Stomach (tissue), 9 donors: ENCODE results near the gene CNPY4. TPM values are rescaled to one million over a fixed set of nuclear protein-coding genes. Genes with fewer than 3 reads are reported as not detected.

Source experiments
- DNase-seq, 2 donors: peaks; one replicate each; pipeline versions ENCODE4 v3.0.0 to v3.0.0-alpha.2; 2013 to 2019
- H3K27ac ChIP-seq, 5 donors: fragments of 200-600 bp in 4 of 5; sonication (generic) in 4 of 5; one replicate each; pipeline ENCODE4 v1.5.1; 2013 to 2019; ENCODE audit warnings: mild to moderate bottlenecking in 1 of 5, moderate library complexity in 1 of 5
- H3K27me3 ChIP-seq, 3 donors: fragments of 200-600 bp; sonication (generic); one replicate each; pipeline ENCODE4 v1.5.1; 2017 to 2019; ENCODE audit warnings: mixed run types in 1 of 3
- H3K36me3 ChIP-seq, 4 donors: fragments of 200-600 bp; sonication (generic); 1 replicate in 3 of 4; 2 replicates in 1 of 4; pipeline ENCODE4 v1.5.1; 2016 to 2019
- H3K4me1 ChIP-seq, 4 donors: fragments of 200-600 bp; sonication (generic); one replicate each; pipeline ENCODE4 v1.5.1; 2016 to 2019
- H3K4me3 ChIP-seq, 4 donors: fragments of 200-600 bp; sonication (generic) in 3 of 4; one replicate each; pipeline ENCODE4 v1.5.1; 2016 to 2019; ENCODE audit warnings: mild to moderate bottlenecking in 1 of 4
- H3K9me3 ChIP-seq, 4 donors: fragments of 200-600 bp; sonication (generic); one replicate each; pipeline ENCODE4 v1.5.1; 2016 to 2019
- CTCF ChIP-seq, 7 experiments: fragments of 450-650 bp in 4 of 7; fragments of 200-600 bp in 3 of 7; sonication (generic) in 3 of 7; IDR thresholded peaks; one replicate each; pipeline ENCODE4 v1.5.1; 2016 to 2019; ENCODE audit warnings: antibody characterized with exemption in 7 of 7, control low read depth in 2 of 7, mild to moderate bottlenecking in 1 of 7
- EP300 ChIP-seq: sonication (generic); formaldehyde crosslinking; IDR thresholded peaks from one replicate; pipeline ENCODE4 v1.6.1; 2017; ENCODE audit warnings: antibody characterized with exemption
- POLR2A ChIP-seq, 4 donors: fragments of 450-650 bp; IDR thresholded peaks; one replicate each; pipeline ENCODE4 v1.6.1; 2016; ENCODE audit warnings: antibody characterized with exemption in 4 of 4, control low read depth in 2 of 4, mild to moderate bottlenecking in 1 of 4, moderate library complexity in 1 of 4
- POLR2AphosphoS5 ChIP-seq, 3 donors: sonication (generic); formaldehyde crosslinking; IDR thresholded peaks; one replicate each; pipeline ENCODE4 v1.6.1; 2016; ENCODE audit warnings: antibody characterized with exemption in 3 of 3
- WGBS, 5 donors: extraction: QIAGEN DNeasy Blood & Tissue Kit in 3 of 5; methylation state at CpG; one replicate each; pipeline versions ENCODE4 v1.1.5 to v1.1.7; 2013 to 2018; 5-methylcytosine and 5-hydroxymethylcytosine counted together
- intact Hi-C: fragments of 100-400 bp; cut with DNase I; formaldehyde crosslinking; loops from one replicate; pipeline ENCODE4 v1.15.1; 2023; ENCODE audit warnings: low total_unique reads
- polyA plus RNA-seq, 3 donors: library from polyadenylated mRNA; stranded (reverse); fragments of 200-250 nt; gene quantifications; one replicate each; pipeline ENCODE4 v1.2.3, GENCODE V29; 2013
- total RNA-seq, 5 donors: library from RNA; depleted of rRNA; stranded (reverse); fragments of >200 nt; gene quantifications; one replicate each; pipeline versions ENCODE4 v1.1.0 to v1.2.3, GENCODE V29; 2014 to 2016
- donor health status: healthy with polysubstance abuse.
- donor health status: Bipolar disorder and iron deficiency.
- donor health status: healthy.

Gene CNPY4
- total and polyA plus RNA-seq, 8 donors, result 0.45 to 10.6 (median 6.0) TPM

GRCh38 chr7:100152937-100153666 is 33.7 kb downstream of the CNPY4 start:
- TF ChIP-seq EP300 (no peak), POLR2AphosphoS5 (IDR thresholded peaks at IDR 0.05) (no peak)
- intact Hi-C loops, result no loop called here
- Histone ChIP-seq H3K27me3 (no peaks in the 10 kb centered on the region), H3K4me3 (no peak overlapping the region), H3K4me1 (peaks cover 20 to 93% (median 64%) of the 10 kb centered on the region in 4 donors), H3K36me3 (peaks cover 31 to 63% (median 51%) of the 10 kb centered on the region in 4 donors), H3K9me3 (no peaks in the 10 kb centered on the region), H3K27ac (peak overlapping the region in 3 of 5 donors; percentile 26 to 65 (median 38))
- DNase-seq, result no peak
- WGBS, 5 donors, result 87 to 93% (median 91%) methylated on average over 17 to 18 of the region's 18 CpGs

- DNase-seq, result peak in 1 of 2 donors; percentile 65
- intact Hi-C loops, result no loop called here
- Histone ChIP-seq H3K9me3 (no peaks in the 10 kb centered on the region), H3K4me1 (peaks cover 20 to 93% (median 66%) of the 10 kb centered on the region in 4 donors), H3K36me3 (peaks cover 31 to 63% (median 51%) of the 10 kb centered on the region in 4 donors), H3K27me3 (no peaks in the 10 kb centered on the region), H3K4me3 (no peak overlapping the region), H3K27ac (peak overlapping the region; percentile 26 to 65 (median 52))
- WGBS, 5 donors, result 67 to 73% (median 70%) methylated on average over 14 to 16 of the region's 16 CpGs
- TF ChIP-seq POLR2A (IDR thresholded peaks at IDR 0.05) (no peak), EP300 (no peak), CTCF (IDR thresholded peaks at IDR 0.05) (no peak), POLR2AphosphoS5 (IDR thresholded peaks at IDR 0.05) (no peak)
Observed at GRCh38 chr7:100153708-100154535, 34.5 kb downstream of the CNPY4 start.

GRCh38 chr7:100154651-100155491 is 35.4 kb downstream of the CNPY4 start:
- peak overlapping the region; percentile 26 to 65 (median 54) for H3K27ac ChIP-seq
- H3K36me3 ChIP-seq, result peaks cover 31 to 63% (median 51%) of the 10 kb centered on the region in 4 donors
- 61 to 71% (median 69%) methylated on average over 23 to 30 of the region's 30 CpGs for WGBS, 5 donors
- TF ChIP-seq POLR2A (IDR thresholded peaks at IDR 0.05) (no peak), EP300 (no peak), POLR2AphosphoS5 (IDR thresholded peaks at IDR 0.05) (no peak), CTCF (IDR thresholded peaks at IDR 0.05) (no peak)
- no peaks in the 10 kb centered on the region for H3K9me3 ChIP-seq
- intact Hi-C loops, result no loop called here
- H3K27me3 ChIP-seq, result no peaks in the 10 kb centered on the region
- peaks cover 15 to 87% (median 61%) of the 10 kb centered on the region in 4 donors for H3K4me1 ChIP-seq
- no peak overlapping the region for H3K4me3 ChIP-seq
- DNase-seq, result peak in 1 of 2 donors; percentile 64

GRCh38 chr7:100155553-100156317 is 36.3 kb downstream of the CNPY4 start:
- H3K27ac ChIP-seq, result peak overlapping the region in 4 of 5 donors; percentile 54 to 91 (median 73)
- H3K4me3 ChIP-seq, result no peak overlapping the region
- no peaks in the 10 kb centered on the region for H3K27me3 ChIP-seq
- no peak for DNase-seq
- intact Hi-C loops, result no loop called here
- peaks cover 12 to 79% (median 52%) of the 10 kb centered on the region in 4 donors for H3K4me1 ChIP-seq
- H3K9me3 ChIP-seq, result no peaks in the 10 kb centered on the region
- 58 to 75% (median 62%) methylated on average over 20 of the region's 20 CpGs for WGBS, 5 donors
- peaks cover 31 to 63% (median 51%) of the 10 kb centered on the region in 4 donors for H3K36me3 ChIP-seq
- no peak for TF ChIP-seq CTCF (IDR thresholded peaks at IDR 0.05)
- no peak for TF ChIP-seq POLR2AphosphoS5 (IDR thresholded peaks at IDR 0.05)
- no peak for TF ChIP-seq POLR2A (IDR thresholded peaks at IDR 0.05)
- no peak for TF ChIP-seq EP300
